Activated T-helper 1 cell treated with anti-CD3 and anti-CD28 coated beads, Interleukin-2, amount 50 U/mL, for 16 hours (primary cell): Measurements from ENCODE around the gene KNCN.

Experiments used
- DNase-seq, 2 donors: peaks; one replicate each; pipeline ENCODE4 v3.0.0-alpha.2; 2020; ENCODE audit warnings: low read depth in 1 of 2, low spot score in 1 of 2

KNCN gene

GRCh38 chr1:46506470-46507219 is 44.8 kb downstream of the KNCN start:
- no peak for DNase-seq

GRCh38 chr1:46503421-46503820 is 48.0 kb downstream of the KNCN start:
- no peak for DNase-seq

DNA sequence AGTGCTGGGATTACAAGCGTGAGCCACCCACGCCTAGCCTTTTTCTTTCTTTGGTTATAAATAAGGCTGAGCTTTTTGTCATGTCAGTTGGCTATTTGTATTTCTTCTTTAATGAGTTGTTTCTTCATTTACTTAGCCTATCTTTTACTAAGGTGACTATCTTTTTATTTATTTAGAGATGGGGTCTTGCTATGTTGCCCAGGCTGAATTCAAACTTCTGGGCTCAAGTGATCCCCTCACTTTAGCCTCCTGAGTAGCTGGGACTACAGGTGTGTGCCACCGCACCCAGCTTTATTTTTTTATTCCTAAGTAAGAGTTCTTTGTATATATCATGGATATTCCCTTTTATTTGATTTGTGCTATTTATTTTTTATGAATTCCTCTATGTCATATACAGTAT is 49.9 kb downstream of the KNCN start:
- DNase-seq: no peak

DNA sequence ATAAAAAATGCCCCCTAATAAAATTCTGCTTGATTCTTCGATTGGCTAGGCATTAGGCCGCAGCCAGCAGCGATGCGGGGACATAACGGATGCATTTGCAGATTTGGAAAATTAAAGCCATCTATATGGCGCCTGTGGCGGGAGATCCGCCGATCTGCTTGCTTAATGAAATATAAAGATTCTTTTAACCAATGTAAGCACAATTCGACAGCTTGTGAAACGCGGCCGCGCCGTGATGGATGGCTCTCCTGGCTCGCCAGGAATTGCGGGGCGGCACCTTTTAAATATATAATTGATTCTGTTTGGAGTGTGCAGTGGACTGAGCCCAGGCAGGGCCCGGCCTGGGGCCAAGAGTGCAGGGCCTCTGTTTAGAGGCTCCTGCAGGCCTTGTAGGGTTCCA is 53.8 kb downstream of the KNCN start:
- no peak for DNase-seq

- no peak for DNase-seq
These were observed 54.4 kb downstream of the KNCN start for GRCh38 chr1:46497020-46497419.

DNA sequence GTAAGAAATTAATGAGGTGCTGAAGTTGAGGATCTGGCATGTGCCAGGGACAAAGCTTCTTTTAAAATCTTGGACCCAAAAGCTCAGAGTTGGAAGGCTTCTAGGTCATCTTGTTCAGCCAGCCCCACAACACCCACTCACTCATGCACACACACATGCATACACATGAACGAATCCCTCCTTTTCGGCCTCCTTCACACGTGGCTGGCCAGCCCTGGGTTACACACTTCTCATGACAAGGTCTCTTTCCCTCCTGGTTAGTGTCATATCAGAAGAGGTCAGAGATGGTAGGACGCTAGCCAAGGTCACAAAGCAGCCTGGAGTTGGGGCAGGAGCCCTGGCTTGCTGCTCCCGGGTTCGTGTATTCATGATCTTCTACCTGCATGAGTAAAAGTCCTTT is 54.9 kb downstream of the KNCN start:
- no peak for DNase-seq

GRCh38 chr1:46495778-46496177 is 55.7 kb downstream of the KNCN start:
- no peak for DNase-seq
